Ascending aorta (tissue), 2 donors: ENCODE results near the gene BEST3. TPM values are rescaled to one million over a fixed set of nuclear protein-coding genes. Genes with fewer than 3 reads are reported as not detected.

Experiments
- DNase-seq, 2 donors: peaks; one replicate each; pipeline ENCODE4 v3.0.0-alpha.2; 2019; ENCODE audit warnings: low spot score in 2 of 2
- H3K27ac ChIP-seq, 2 donors: fragments of 200-600 bp; sonication (generic); one replicate each; pipeline ENCODE4 v1.5.1; 2016 to 2017; ENCODE audit warnings: mild to moderate bottlenecking in 1 of 2
- H3K27me3 ChIP-seq: fragments of 200-600 bp; sonication (generic); one replicate; pipeline ENCODE4 v1.5.1; 2017
- H3K36me3 ChIP-seq, 2 donors: fragments of 200-600 bp; sonication (generic); one replicate each; pipeline ENCODE4 v1.5.1; 2016
- H3K4me1 ChIP-seq, 2 donors: fragments of 200-600 bp; sonication (generic); one replicate each; pipeline ENCODE4 v1.5.1; 2016 to 2017; ENCODE audit warnings: mild to moderate bottlenecking in 1 of 2
- H3K4me3 ChIP-seq, 2 donors: fragments of 200-600 bp; sonication (generic); one replicate each; pipeline ENCODE4 v1.5.1; 2016 to 2017; ENCODE audit warnings: mild to moderate bottlenecking in 1 of 2
- H3K9me3 ChIP-seq, 2 donors: fragments of 200-600 bp; sonication (generic); one replicate each; pipeline ENCODE4 v1.5.1; 2016
- CTCF ChIP-seq, 3 experiments: fragments of 200-600 bp in 2 of 3; fragments of 450-650 bp in 1 of 3; sonication (generic) in 2 of 3; IDR thresholded peaks; one replicate each; pipeline ENCODE4 v1.5.1; 2016 to 2019; ENCODE audit warnings: antibody characterized with exemption in 3 of 3, mild to moderate bottlenecking in 1 of 3, moderate library complexity in 1 of 3
- intact Hi-C: fragments of 100-400 bp; cut with DNase I; formaldehyde crosslinking; loops from one replicate; pipeline ENCODE4 v1.15.1; 2023
- total RNA-seq: library from RNA; depleted of rRNA; stranded (reverse); fragments of >200 nt; gene quantifications from one replicate; pipeline ENCODE4 v1.1.0, GENCODE V29; 2016

The BEST3 gene
- total RNA-seq, 1 donor from 2014 or later: not detected

- Histone ChIP-seq H3K9me3 (no peaks in the 10 kb centered on the region), H3K27ac (no peak overlapping the region), H3K36me3 (no peaks in the 10 kb centered on the region), H3K4me3 (no peak overlapping the region), H3K27me3 (no peaks in the 10 kb centered on the region), H3K4me1 (no peaks in the 10 kb centered on the region)
- peak; percentile 34 to 72 (median 65) for TF ChIP-seq CTCF (IDR thresholded peaks at IDR 0.05)
- DNase-seq: peak in 1 of 2 donors; percentile 65
- intact Hi-C loops: loop anchor here (2.0 kb wide), 1 partner anchor 281 kb away; the partner anchor contains the start of gene YEATS4
Measured at GRCh38 chr12:69639400-69640016, 59.6 kb downstream of the BEST3 start.

GRCh38 chr12:69633061-69633460 lies 66.0 kb downstream of the BEST3 start:
- no peak for TF ChIP-seq CTCF (IDR thresholded peaks at IDR 0.05)
- intact Hi-C loops: no loop called here
- H3K27ac ChIP-seq: no peak overlapping the region
- no peaks in the 10 kb centered on the region for H3K4me1 ChIP-seq
- DNase-seq: no peak
- no peaks in the 10 kb centered on the region for H3K27me3 ChIP-seq
- H3K4me3 ChIP-seq: no peak overlapping the region
- no peaks in the 10 kb centered on the region for H3K9me3 ChIP-seq
- H3K36me3 ChIP-seq: no peaks in the 10 kb centered on the region

- no peaks in the 10 kb centered on the region for H3K4me1 ChIP-seq
- no peaks in the 10 kb centered on the region for H3K27me3 ChIP-seq
- intact Hi-C loops: no loop called here
- no peak overlapping the region for H3K4me3 ChIP-seq
- H3K36me3 ChIP-seq: no peaks in the 10 kb centered on the region
- TF ChIP-seq CTCF (IDR thresholded peaks at IDR 0.05): no peak
- H3K9me3 ChIP-seq: no peaks in the 10 kb centered on the region
- H3K27ac ChIP-seq: no peak overlapping the region
- DNase-seq: no peak
Measured at GRCh38 chr12:69630191-69630590, 68.9 kb downstream of the BEST3 start.

DNA sequence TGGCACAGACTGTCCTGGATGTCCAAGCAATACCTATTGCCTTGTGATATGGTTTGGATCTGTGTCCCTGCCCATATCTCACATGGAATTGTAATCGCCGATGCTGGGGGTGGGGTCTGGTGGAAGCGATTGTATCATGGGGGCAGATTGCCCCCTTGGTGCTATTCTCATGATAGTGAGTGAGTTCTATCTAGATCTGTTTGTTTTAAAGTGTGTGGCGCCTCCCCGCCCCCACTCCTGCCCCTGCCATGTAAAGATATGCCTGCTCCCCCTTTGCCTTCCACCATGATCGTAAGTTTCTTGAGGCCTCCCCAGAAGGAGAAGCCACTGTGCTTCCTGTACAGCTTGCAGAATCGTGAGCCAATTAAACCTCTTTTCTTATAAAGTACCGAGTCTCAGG lies 71.6 kb downstream of the BEST3 start:
- Histone ChIP-seq H3K36me3 (no peaks in the 10 kb centered on the region), H3K27ac (no peak overlapping the region), H3K27me3 (no peaks in the 10 kb centered on the region), H3K4me1 (no peaks in the 10 kb centered on the region), H3K9me3 (no peaks in the 10 kb centered on the region), H3K4me3 (no peak overlapping the region)
- DNase-seq: no peak
- intact Hi-C loops: no loop called here
- no peak for TF ChIP-seq CTCF (IDR thresholded peaks at IDR 0.05)

DNA sequence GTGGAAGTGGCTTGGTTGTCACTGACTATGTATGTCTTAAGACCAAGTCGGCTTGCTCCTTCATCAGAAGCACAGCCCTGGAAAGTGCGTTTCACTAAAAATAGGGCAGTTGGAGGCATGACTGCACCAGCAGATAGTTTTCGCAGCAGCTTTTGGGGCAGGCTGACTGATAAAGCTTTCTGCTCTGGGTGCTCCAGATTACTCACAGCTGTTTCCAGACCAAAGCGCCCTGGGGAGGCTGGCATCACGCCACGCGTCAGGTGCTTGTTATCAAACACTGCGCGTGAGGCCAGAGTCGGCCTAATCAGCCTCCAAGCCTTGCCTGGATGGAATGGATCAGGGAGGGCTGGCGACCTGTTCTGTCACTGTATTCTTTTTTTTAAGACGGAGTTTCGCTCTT lies 75.1 kb downstream of the BEST3 start:
- no peak for TF ChIP-seq CTCF (IDR thresholded peaks at IDR 0.05)
- intact Hi-C loops: no loop called here
- H3K27ac ChIP-seq: no peak overlapping the region
- H3K9me3 ChIP-seq: no peaks in the 10 kb centered on the region
- no peaks in the 10 kb centered on the region for H3K36me3 ChIP-seq
- no peak for DNase-seq
- H3K4me3 ChIP-seq: no peak overlapping the region
- no peaks in the 10 kb centered on the region for H3K27me3 ChIP-seq
- no peaks in the 10 kb centered on the region for H3K4me1 ChIP-seq

GRCh38 chr12:69621551-69621950 lies 77.6 kb downstream of the BEST3 start:
- Histone ChIP-seq H3K9me3 (no peaks in the 10 kb centered on the region), H3K27me3 (no peaks in the 10 kb centered on the region), H3K27ac (no peak overlapping the region), H3K4me3 (no peak overlapping the region), H3K36me3 (no peaks in the 10 kb centered on the region), H3K4me1 (no peaks in the 10 kb centered on the region)
- intact Hi-C loops: no loop called here
- DNase-seq: no peak
- TF ChIP-seq CTCF (IDR thresholded peaks at IDR 0.05): no peak
